Measurements from ENCODE around the gene CA4. TPM values are rescaled to one million over a fixed set of nuclear protein-coding genes. Genes with fewer than 3 reads are reported as not detected.

Gene CA4
- 10 to 100 TPM; 10.1 to 84.4 (median 29.3) TPM for total RNA-seq

- TF ChIP-seq CTCF (IDR thresholded peaks at IDR 0.05; ENCODE audit: low read depth) = no peak
Observed at GRCh38 chr17:60149691-60150582, at the start of gene CA4. CA4 (plus strand) TSS chr17:60149973; CDS start chr17:60150035, 62 bp downstream.

GRCh38 chr17:60102632-60103096 is 47.1 kb upstream of the CA4 start:
- TF ChIP-seq CTCF (IDR thresholded peaks at IDR 0.05; ENCODE audit: low read depth) = no peak

DNA sequence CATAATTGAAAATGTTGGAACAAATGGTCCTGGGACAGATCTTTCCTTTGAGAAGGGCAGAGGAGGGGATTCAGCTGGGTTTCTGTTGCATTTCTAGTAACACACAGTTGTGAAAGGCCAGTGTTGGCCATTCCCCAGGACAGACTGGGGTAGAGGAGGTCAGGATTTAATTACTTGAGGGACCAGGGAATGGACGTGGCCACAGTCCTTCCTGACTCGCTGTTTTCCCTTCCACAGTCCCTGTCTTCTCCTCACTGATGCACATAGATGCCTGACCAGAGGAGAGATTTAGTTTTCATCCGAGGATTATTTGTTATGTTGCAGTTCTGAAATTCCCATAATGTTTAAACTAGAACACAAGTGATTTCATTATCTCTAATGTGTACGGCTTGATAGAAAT is 45.8 kb upstream of the CA4 start:
- TF ChIP-seq CTCF (IDR thresholded peaks at IDR 0.05; ENCODE audit: low read depth) = no peak

- no peak for TF ChIP-seq CTCF (IDR thresholded peaks at IDR 0.05; ENCODE audit: low read depth)
Observed at GRCh38 chr17:60106340-60107059, 43.3 kb upstream of the CA4 start.

- TF ChIP-seq CTCF (IDR thresholded peaks at IDR 0.05; ENCODE audit: low read depth) = no peak
Observed at GRCh38 chr17:60107526-60108257, 42.1 kb upstream of the CA4 start.

DNA sequence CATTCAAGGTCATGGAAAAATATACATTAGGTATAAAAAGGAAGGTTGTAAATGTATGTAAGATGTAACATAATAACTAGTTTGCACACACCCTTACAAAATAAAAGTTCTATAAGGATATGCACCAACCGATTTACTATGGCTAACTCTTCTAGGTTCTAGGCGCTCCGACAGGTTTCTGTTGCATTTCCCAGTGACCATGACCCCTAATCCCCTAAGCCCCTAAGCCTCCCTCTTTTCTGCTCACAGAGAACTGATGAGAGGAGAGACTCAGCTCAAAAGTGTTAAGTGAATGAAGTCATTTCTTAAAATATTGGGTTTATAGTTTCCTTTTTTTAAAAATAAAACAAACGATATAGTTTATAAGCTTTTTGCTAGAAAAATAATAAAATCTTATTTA is 41.1 kb upstream of the CA4 start:
- TF ChIP-seq CTCF (IDR thresholded peaks at IDR 0.05; ENCODE audit: low read depth) = no peak
